Dedifferentiated amniotic fluid mesenchymal stem cell (primary cell): ENCODE data around the gene MAN1A1.
A peak's percentile ranks its signal among the peaks of the same experiment; 100 is the strongest.

Experiments used
- DNase-seq: peaks from one replicate; pipeline ENCODE4 v3.0.0-alpha.2; 2016; ENCODE audit errors: extremely low spot score

Gene MAN1A1

DNA sequence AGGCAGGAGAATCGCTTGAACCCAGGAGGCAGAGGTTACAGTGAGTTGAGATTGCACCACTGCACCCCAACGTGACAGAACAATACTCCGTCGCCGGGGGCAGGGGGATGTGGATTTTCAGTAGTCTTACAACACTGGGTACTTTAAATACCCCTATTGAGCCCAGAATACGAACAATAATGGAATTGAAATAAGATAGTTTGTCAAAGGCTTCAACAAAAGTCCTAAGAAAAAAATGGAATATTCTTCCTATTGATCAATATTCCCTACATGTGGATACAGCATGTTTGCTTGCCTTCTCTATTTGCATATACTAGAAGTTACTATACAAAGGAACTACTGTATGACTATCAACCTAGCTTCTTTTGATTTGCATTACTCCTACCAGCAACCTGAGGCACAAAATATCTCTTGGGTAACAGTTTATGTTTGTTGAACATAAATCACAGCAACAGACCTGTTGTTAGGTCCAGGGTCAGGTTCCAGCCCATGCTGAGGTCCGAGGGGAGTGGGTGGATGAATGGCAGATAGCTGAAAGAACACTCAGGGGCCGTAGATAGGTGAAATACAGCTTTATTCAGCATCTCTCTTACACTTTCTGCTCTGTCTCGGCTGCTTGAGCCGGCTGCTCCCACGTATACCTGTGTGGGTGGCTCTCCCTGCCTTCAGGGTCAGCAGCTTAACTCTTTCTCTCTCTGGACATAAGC is 23.8 kb downstream of the MAN1A1 start:
- DNase-seq, result no peak

DNA sequence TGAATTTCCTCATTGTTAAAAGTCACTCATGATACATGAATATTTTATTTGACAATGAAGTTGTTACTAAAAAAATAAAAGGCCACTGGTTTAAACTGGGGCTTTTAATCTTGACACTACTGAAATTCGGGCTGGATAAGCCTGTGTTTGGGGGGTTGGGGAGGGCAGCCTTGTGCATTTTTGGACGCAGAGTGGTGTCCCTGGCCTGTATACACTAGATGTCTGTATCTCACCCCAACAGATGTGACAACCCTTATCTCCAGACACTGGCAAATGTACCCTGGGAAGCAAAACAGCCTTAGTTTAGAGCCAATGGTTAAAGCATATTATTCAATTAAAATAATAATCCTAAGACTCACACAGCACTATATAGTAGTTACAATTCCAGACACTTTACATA is 24.8 kb downstream of the MAN1A1 start:
- DNase-seq, result no peak

DNA sequence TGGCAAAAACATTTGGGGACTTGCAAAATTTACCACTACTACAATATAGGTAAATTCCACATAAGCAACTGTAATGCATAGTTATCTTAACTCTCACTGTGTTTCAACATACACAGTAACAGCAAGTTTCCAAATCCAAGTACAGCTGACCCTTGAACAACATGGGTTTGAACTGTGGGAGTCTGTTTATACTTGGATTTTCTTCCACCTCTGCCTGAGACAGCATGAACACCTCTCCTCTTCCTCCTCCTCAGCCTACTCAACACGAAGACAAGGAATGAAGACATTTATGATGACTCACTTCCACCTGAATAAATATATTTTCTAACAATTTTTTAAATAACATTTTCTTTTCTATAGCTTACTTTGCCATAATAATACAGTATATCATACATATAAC is 25.6 kb downstream of the MAN1A1 start:
- no peak for DNase-seq

DNA sequence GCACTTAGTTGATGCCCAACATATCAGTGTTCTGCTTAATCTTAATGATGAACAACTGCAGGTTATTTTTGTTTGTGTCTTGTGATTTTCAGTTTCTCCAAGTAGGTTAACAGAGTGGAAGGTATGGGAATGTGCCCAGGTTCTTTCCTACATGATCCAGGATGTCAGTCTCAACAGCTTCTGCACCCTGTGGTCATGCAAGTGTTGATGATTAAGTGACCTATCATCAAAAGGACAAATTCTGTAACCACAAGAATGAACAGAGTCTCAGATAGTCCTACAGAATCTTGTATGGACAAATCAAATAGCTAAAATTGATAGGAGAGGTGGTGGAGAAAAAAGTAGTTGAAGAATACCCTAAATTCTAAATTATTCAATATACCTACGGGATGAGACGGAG is 26.1 kb downstream of the MAN1A1 start:
- no peak for DNase-seq

DNA sequence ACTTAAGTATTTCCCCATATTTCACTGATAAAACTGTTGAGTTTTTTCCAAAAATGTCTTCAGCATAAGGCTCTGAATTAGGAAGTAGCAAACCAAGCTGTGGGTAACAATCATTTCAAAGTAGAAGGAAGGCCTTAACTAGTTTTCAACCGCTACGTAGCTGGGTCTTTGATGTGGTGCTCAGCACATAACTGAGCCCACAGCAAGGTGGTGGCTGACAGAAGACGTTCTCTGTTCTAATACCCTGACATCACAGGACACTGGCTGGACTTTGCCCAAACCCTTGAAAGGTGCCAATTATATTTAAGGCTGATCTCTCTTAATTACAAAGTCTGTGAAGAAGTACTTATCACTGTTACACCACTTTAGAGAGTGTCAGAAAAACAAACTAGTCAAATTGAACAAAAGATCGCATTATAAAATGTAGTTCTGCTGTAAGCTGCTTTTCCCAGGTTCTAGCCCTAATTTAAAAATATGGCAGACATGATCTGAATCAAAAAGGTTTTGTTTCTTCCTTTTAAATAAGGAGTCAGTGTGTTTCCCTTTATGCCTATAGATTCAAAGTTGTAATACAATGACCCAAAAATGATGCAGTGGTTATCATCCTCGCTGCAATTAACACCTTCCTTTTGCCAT is 26.7 kb downstream of the MAN1A1 start:
- DNase-seq, result no peak

DNA sequence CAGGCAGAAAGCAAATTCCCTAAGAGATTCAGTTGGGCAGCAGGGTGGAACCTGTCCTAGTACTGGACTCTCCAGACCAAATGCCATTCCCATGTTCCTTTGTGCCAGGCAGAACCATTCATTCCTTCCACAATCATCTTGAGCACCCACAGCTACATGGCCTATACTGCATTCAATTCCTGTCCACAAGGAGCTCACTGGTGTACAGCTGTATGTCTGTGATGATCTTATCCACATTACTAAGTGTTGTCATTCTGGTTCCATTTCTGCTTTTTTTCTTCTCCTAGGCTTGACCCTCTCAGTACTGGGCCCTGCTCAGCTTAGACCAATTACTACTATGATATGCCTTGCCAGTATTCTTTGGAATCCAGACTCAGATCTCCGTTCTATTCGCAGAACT is 27.5 kb downstream of the MAN1A1 start:
- DNase-seq, result no peak

DNA sequence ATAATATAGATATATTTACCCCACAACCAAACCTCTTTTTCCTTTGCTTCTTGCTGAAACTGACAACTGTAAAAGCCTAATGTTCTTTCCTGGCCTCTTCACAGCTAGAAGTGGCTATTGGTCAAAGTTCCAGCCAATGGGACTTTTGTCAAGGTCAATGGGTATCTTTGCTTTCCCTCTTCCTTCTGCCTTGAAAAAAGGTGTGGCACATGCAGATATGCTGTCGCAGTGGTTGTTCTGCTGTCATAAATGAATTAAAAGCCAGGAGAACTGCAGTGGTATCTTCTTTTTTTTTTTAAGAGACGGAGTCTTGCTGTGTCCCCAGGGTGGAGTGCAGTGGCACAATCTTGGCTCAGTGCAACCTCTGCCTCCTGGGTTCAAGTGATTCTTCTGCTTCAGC is 29.9 kb downstream of the MAN1A1 start:
- DNase-seq, result no peak

DNA sequence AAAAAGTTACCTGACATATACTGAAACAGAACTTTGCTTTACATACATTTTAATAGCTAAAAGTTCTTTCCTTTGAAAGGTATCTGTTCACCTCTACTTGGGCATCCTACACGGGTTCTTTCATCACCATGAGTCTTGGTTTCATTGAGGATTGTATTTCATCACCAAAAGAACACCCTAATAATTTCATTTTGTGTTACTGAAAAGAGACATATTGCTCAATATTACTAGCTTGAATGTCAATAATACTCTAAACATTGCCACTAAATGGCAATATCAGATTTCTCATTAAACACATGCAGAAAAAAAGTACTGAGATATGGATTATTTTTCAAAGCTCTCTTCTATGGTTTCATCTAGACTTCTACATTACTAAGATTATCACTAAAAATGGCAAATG is 30.8 kb downstream of the MAN1A1 start:
- no peak for DNase-seq

DNA sequence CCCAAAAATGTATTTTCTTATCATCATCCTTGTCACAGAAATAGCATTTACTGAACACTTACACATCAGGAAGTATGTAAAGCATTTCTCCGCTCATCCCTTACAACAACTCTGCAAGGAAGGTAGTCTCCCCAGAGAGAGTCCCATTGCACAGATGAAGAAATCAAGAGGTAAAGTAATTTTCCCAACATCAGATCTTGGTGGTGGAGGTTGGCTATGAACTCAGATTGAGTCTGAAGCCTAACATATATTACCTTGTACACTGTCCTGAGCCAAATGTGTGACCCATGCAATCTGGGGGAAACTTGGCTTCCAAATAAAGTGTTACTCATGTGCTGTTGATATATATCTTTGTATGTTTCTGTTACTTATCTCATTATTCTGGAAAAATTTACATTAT is 31.4 kb downstream of the MAN1A1 start:
- no peak for DNase-seq

DNA sequence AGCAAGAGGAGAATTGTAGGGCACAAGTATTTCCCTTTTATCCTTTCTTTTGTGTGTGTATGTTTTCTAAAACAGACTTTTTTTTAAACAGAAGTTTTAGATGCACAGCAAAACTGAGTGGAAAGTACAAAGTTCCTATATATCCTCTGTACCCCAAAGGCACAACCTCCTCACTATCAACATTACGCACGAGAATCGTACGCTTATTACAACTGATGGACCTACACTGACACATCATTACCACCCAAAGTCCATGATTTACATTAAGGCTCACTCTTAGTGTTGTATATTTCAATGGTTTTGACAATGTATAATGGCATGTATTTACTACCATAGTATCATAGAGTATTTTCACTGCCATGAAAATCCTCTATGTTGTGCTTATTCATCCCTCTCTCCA is 32.6 kb downstream of the MAN1A1 start:
- no peak for DNase-seq

DNA sequence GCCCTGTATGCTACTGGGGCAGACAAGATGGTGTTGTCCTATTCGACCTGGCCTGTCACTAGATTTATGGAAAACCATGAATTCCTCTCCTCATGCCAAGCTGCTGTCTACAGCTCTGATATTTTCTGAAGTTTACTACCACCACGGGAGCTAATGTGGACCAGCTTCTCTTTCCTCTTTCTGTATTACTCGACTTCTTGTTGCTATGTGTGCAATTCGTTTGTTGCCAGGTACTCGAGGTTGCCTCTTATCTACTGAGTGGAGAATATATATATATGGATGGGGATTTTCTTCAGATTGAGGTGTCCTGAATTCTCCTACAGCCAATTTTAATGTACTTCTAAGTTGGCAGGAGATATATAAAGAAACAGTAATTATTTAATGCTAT is 34.7 kb downstream of the MAN1A1 start:
- no peak for DNase-seq

DNA sequence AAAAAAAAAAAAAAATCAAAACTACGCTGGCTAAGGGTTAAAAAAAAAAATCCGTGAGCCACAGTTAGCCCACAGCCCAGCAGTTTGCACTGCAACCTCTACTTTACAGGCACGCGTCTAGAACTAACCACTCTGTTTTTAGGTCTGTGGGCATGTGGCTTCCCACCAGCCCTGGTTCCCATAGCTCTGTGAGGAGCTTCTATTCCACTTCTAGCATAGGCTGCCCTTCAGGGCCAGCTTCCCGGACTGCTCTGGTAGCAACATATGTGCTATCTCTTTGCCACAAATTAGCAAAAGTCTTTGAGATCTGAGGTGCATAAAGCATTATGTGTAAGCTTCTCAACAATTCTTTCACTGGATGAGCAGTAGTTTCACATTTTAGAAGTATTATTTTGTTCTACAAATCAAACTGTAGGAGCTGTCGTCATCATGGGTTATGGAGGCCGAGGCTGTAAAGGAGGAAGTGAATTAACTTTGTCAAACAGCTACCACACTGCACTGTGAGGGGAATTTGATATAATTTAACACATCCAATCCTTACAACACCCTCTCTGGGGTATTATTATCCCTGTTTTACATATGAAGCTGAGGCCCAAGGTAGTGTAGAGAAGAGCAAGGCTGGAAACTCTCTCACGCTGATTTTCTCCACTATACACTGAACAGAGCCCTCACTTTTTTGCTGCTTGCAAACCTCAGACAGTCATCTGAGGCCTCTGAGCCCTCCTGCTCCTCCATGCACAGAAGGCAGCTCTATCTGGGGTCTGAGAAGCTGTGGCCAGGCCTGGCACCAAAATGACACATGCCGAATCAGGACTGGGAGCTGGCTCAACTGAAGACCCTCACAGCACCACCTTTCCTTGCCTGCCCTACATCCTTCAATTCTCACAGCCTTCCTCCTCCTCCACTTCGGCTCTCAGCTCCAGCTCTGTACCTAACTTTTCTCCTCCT is 35.4 kb downstream of the MAN1A1 start:
- no peak for DNase-seq

DNA sequence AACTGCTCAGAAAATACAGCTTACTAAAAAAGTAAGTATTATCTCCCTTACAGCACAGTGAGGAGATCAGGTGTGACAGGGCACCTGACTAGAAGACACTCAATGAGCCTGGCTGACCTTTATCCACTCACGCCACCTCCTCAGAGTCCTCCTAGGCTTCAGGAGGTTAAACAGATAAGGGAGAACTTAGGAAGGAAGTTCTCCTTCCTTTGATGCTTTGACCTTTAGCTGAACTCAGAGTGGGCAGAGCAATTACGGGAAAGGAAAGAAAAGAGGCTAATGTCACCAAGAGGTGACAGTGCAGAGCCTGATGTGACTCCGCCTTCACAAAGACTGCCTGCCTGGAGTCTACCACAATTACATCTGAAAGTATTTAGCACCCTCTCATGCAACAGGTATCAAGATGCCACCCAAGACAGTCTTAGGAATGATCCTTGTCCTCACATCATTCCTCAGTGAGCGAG is 36.7 kb downstream of the MAN1A1 start:
- no peak for DNase-seq

DNA sequence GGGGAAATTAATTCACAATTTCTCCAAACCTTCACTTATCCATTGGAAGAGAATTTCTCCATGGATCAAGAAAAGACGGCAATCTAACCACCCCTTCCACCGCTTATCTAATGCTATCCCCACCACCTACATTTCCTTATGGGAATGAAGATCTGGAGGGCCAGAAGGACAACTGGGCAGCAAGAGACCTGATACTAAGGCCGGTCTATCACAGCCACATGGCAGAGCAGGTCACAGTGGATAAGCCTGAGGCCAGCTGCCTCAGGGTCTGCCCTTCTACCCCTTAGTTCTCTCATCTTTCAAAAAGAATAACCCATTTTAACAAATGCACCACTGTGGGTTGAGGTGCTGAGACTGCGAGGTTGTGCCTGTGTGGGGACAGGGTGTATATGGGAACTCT is 37.1 kb downstream of the MAN1A1 start:
- DNase-seq, result no peak

DNA sequence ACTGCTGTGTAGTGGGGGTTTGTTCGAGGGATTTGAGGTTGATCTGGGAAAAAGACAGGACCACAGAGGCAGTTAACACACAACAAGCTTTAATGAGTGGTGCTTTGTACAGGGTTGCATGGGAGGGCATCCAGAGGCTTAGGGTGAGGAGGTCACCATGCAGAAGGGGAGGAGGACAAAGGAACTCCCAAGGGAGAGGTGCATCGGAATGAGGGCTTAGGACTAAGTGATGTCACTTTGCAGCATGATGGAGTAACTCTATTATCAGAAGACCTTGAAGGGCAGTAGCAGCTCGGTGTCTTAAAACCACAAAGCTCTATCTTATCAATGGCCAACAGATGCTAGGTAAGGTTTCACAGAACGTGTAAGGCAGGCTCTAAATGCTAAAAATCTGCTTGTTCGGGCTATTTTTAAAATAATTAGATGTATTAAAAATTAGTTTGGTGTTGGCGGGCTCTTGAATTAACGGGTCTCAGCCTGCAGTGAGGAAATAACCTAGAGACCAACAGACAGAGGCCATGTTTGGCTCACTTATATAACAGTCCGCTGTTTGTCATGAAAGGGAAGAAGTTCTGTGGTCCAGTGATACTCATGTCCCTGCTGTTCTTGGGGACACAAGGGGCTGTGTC is 37.9 kb downstream of the MAN1A1 start:
- DNase-seq, result no peak

DNA sequence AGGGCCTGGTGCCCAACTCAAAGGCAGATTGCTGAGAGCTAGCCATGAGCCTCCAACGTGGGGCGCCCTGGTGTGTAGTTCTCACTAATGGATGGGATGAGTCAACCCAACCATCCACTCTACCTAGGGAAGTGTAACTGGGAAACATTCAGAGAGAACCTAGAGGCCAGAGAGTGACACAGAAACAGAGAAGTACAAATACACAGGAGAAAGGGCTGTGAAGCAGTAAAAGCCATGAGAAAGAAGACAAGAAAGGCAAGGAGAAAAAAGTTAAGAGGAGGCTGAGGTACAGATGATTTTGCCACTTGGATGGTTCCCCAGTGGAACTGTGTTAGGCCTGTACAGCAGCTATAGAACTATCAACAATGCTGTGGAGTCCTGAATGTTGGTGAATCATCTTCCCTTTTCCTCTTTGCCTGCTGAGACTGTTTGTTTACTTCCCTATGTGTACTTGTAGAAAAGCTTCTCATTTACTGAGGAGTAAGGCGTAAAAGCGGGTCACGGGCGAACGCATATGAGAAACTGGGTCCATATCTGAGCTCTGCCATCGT is 39.0 kb downstream of the MAN1A1 start:
- no peak for DNase-seq

DNA sequence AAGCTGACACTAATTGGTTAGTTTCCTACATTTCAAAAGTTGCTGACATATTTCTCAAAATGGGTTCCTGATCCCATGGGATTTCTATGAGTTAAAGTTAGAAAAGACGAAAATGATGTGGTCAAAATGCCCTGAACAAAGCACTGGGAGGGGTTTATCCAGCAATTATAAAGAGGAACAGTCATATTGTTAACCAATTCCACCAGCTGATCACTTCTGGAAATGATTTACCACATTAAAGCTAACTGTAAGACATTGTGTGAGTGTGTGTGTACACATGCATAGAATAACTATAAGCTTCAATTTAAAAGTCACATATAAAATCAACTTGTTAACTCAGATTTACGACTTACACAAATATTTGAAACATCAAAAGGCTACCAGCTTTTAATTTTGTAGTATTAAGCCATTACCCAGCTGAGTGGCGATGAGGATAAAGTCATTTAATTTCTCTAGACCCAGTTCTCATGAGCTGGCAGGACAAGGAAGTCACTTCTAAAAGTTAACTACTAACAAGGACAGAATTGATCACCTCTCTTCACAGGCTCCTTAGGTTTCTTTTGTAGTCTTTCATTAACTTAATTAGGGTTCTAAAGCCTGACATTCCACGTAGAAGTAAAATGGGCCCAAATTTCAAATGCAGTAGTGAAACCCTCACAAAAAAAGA is 40.4 kb downstream of the MAN1A1 start:
- no peak for DNase-seq

DNA sequence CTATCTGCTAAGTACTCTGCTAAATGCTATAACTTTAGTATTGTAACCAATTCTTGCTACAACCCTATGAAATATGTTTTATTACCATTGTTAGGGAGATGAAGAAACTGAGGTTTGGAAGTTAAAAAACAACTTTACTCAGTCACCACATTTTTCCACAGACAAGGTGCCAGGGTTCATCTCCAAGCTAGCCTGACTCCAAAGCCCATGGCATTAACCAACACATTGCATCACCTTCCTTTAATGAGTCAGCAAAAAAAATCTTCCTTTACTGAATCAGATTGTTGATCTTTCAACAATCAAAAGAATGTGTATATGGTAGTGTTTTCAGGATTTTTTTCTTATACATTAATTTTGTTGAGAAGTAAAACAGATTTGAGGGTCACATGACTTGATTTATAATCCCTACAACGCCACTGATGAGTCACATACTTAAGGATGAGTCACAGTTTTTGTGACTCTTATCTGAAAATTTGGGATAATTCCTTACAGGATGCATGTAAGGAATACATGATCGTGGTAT is 41.5 kb downstream of the MAN1A1 start:
- peak; percentile 74 for DNase-seq

DNA sequence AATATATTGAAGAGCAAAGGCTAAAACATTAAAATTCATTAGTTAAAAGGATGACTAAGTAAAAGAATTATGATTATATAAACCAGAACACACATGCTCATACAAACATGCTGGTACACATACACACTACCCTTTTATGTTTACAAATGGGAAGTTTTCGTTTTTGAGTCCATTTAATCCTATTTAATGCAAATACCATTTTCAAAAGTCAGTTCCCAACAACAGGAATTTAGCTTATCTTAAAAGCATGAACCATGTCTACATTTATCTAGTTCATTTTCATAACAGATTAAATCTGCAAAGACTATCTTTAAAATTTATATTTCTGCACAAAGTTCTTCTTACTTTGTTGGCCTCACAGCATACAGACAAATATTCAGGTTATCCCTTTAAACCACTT is 42.5 kb downstream of the MAN1A1 start:
- no peak for DNase-seq

DNA sequence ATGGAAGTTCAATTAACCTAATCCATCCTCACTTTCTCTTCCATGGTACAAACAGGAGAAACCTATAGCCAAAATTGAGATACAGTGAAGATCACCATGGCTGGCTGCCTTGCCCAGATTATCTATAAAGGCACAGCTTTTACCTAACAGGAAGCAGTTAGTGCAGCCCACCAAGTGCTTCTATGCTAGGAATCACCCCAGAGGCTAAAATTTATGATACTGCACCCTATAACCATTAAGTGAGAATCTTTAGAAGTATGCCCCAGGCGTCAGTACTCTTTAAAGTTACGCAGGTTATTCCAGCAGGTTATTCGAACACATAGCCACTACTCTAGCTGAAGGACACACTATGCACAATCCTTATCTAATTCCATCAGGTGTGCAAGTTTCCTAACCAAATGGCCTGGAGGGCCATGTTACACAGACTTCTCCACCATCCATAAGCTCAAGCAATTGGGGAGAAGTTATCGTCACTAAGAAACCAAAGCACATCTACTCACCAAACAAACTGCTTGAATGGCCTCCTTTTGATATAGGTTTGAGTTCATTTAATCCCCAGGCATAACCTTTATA is 43.1 kb downstream of the MAN1A1 start:
- no peak for DNase-seq
